ACHN (cell line): ENCODE data around the gene CD36.

ENCODE experiments used
- DNase-seq: peaks from one replicate; pipeline ENCODE4 v3.0.0-alpha.2; 2015
- in situ Hi-C: cut with HindIII; loops from 2 replicates; pipeline ENCODE4 v1.10.0; 2017; ENCODE audit warnings: low sequenced_read_pairs, low pct_ligation_motif_present, low pct_unique_long_range_greater_than_20kb

CD36 gene

GRCh38 chr7:80722616-80723195 is 84.3 kb downstream of the CD36 start:
- in situ Hi-C loops: loop anchor here (25.0 kb wide), 2 partner anchors 190 to 740 kb away; partner anchors contain the start of gene SEMA3C
- DNase-seq: peak; percentile 100

GRCh38 chr7:80724249-80724871 is 85.9 kb downstream of the CD36 start:
- in situ Hi-C loops: loop anchor here (25.0 kb wide), 2 partner anchors 188 to 738 kb away; partner anchors contain the start of gene SEMA3C
- DNase-seq: peak; percentile 64

- DNase-seq: no peak
- in situ Hi-C loops: no loop called here
Observed at GRCh38 chr7:80725181-80725611, 86.8 kb downstream of the CD36 start.
